HPDE6-E6E7 (cell line): Measurements from ENCODE around the gene CLIC5.

ENCODE experiments used
- DNase-seq: peaks from one replicate; pipeline ENCODE4 v3.0.0; 2011; ENCODE audit warnings: missing footprints; ENCODE audit errors: extremely low spot score

Gene CLIC5

DNA sequence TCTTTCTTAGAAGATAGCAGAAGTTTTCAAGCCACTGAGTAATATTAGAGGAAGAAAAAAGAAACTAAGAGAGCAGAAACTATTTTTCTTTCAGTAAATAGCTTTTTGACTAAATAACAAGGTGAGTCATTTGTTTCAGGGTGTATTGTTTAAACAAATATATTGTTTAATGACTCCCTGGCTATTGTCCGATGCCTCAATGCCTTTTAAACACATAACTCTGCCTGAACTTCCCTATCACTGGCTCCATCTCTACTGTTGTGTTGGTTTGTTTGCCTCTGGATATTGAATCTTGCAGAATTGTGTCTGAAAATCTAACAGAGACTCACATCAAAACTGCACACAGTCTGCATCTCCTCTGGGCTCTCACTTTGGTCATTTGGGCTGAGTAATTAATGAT, 19.6 kb upstream of the CLIC5 start:
- no peak for DNase-seq

DNA sequence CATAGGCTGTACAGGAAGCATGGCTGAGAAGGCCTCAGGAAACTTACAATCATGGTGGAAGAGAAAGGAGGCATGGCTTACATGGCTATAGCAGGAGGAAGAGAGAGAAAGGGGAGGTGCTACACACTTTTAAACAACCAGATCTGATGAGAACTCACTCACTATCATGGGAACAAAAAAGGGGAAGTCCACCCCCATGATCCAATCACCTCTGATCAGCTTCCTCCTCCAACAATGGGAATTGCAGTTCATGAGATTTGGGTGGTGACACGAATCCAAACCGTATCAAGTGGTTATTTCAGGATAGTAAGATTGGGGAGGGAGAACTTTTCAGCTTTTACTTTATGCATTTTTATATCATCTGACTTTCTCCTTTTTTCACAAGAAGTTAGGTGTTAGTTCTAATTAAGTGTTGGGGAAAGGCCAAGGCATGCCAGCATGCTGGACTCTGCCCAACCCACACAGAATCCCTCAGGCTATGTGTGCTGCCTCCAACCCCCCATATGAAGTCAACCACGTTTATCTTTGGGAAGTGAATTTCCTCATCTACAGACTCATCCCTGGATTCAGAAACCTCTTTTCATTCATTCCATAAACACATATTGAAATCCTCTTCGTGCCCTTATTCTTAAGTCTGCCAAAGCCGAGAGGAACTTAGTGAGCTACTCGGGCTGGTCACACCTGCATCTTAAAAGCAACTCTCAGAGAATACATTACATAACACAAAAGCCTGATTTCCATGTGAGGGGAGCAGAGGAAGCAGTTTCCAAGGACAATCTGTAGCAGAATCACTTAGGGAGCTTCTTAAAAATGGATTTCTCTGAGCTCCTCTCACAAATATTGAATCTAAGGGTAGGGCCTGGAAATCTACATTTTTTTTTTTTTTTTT, 16.7 kb upstream of the CLIC5 start:
- DNase-seq = no peak

DNA sequence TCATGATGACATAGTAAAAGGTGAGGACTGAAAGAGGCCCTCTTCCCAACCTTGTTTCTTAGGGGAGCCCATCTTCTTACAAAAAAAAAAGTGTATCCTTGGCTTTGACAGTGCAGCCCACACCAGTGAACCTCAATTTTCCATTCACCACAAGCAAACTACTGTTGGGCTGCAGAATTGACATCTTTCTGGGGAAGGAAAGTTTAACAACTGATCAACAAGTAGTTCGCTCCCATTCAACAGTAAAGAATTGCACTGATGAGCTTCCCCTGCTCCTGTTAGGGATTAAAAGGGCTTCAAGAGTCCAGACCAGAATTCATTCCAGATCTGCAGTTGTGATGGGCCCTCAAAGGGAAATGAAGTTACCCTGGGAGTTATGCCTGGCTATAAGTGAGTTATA, 13.9 kb upstream of the CLIC5 start:
- DNase-seq = no peak

DNA sequence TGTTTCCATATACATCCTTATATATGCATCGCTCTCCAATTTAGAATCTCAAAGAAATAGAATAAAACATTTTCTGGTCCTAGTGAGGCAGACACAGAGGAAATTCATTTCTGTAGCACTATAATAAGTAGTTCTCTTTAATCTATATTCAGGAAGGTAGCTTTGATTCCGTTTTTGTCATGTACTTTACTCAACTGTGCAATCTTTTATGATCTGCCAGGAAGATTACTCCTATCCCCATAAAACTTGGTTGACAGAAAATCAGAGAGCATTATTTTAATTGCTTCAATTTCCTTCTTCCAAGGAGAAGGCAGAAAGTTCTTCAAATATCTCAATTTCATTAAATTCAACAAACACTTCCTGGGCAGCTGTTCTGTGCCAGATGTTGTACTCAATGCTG, 10.6 kb upstream of the CLIC5 start:
- DNase-seq = no peak

DNA sequence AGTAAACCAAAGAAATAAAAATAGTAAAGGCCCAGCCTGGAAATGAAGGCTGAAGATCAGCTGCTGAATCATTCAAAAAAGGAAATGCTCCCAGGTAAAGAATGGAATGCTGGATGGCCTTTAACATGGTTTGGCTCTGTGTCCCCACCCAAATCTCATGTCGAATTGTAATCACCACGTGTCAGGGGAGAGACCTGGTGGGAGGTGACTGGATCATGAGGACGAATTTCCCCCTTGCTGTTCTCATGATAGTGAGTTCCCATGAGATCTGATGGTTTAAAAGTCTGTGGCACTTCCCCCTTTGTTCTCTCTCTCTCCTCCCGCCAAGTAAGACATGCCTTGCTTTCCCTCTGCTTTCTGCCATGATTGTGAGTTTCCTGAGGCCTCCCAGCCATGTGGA, 9.9 kb upstream of the CLIC5 start:
- no peak for DNase-seq

DNA sequence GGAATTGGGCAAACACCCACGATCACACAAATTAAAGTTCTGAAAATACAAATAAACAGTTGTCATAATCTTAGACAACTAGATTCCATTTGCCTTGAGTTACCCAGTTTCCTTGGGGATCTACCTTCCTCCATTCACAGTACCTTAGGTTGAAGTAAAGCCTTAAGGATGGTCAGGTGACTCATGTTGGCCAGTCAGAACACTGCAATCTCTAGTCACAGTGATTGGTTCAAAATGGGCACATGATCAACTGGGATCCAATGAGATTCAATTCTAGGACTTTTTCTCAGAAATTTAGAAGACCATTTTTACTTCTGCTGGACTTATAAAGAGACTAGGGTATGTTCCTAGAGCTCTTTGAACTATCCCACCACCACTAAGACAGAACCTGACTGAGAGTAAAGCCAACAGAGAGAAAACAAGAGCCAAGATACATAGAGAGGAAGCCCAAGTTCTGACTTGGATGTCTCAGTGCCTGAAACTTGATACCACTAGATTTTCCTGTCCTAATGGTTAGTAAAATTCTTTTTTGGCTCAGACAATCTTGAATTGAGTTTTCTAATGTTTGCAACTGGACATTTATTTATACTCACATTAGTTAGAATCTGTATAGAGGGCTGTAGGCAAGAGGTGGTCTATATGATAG, 8.6 kb upstream of the CLIC5 start:
- no peak for DNase-seq

DNA sequence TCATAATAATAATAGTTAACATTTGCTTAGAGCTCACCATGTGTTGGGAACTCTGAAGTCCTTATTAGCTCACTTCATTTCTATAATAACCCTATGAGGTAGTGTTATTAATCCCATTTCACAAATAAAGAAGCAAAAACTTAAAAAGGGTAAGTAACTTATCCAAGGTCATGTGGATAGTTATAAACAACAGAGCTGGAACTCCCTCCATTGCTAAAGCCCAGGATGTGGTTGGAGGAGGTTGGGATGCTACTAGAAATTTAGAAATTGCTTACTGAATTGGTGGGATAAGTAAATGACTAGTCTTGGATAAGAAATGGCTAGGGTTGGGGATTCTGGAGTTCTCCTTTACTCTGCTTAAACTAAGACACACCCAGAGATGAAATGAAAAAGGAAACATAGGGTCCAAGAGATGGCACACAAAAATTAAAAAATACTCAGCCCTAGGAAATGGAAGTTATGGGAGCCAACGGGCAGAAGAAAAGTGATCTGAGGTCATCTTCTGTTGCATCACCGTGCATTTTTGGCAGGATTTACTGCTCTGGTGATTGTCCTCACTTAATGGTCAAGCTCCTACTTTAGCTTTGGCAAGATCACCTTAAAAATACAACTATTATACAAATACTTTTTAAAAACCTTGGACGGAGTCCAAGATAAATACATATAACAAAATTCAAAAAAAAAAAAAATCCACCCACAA, 7.7 kb upstream of the CLIC5 start:
- no peak for DNase-seq

DNA sequence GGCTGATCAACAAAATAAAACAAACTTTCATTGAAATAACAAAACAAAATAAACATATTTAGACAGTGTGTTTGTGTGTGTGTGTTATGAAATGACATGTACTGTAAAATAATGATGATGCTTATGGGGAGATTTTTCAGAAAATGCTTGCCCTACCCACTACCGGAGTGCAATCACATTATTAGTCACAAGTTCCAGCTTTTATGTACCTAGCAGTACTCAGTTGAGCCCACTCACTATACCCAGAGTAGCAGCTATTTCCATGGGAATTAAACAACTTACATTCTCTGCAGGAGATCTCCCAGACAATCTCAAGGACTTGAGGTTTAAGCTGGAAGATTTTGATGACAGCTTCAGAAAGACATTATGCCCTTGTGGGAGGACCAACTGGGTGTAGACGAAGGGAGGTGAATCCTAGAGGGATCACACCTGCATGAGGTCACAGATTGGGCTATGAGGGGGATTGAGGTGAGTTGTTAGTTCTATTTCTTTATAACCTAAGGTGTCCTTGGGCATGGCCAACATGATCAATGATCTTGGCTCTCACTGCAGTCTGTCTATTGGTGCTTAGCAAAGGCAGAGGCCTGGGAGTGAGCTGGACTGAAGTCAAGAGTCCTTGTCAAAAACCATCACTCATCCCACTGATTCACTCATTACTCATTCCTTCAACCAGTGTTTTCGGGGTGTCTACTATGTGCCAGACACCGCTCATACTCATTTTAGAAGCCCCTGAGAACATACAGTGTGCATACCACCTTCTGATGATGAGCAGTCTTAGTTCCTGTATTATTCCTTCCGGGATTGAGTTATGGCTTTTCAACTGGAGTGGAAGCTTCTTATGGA, 6.7 kb upstream of the CLIC5 start:
- DNase-seq = no peak

DNA sequence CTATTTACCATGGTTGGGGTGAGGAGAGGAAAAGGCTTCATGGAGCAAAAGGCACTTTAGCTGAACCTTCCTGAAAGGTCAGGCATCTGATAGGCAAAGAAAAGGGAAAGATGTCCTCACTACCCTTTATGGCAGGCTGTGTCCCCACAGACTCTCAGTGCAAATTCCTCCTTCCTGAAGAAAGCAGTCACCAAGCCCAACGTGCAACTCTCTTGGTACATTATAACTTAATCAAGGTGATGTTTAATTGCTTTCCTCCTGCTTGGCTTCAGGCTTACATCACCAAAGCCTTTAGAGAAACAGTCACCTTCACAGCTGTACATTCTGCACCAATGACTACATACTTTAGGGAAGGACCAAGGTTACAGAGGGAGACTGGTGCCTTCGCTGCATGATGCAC, 2.1 kb upstream of the CLIC5 start:
- no peak for DNase-seq

DNA sequence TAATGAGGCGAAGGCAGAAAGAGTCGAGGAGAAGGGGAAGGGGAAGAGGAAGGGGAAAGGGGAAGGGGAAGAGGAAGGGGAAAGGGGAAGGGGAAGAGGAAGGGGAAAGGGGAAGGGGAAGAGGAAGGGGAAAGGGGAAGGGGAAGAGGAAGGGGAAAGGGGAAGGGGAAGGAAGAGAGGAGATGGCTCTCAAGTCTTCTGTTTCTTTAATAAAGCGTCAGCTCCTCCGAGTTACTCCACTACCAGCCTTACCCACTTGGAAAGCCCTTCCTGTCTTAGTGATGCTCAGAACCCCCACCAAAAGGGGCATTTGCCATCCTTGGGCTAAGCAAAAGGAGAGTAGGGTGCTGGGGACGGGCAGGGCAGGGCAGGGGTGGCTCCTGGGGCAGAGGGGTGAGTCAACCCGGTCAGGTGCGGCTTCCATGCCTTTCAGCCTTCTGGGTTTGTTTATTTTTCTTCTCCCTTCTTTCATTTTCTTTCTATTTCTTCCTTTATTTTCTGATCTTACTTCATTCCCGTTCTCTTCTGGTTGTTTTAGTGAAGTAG, 476 bp upstream of the CLIC5 start:
- DNase-seq = no peak

DNA sequence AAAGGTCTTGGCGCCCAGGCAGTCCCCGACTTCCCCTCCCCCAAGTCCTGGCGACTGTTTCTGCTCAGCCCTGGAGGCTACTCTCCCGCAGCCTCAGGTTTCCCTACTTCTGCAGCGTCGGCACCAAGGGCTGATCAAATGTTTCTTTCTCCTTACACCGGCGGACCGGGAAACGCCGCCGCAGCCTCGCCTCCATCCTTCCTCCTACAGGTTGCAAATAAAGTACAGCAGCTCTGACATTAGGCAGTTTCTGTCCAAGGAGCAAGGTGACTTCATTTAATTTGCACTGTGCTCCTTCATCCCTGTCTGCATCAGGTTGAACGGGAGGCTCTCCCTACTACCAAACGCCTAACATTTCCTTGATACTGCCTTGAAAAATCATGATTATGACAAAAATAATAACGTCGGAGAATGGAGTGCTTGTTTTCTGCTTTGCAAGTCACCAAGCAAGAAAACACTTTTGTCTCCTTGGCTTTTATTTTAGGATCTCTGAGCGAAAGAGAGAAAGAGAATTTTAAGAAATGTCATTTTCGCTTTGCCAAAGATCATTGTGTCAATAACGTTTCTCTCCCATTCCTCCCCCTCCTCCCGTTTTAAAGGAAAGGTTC, 1.0 kb downstream of the CLIC5 start:
- no peak for DNase-seq

DNA sequence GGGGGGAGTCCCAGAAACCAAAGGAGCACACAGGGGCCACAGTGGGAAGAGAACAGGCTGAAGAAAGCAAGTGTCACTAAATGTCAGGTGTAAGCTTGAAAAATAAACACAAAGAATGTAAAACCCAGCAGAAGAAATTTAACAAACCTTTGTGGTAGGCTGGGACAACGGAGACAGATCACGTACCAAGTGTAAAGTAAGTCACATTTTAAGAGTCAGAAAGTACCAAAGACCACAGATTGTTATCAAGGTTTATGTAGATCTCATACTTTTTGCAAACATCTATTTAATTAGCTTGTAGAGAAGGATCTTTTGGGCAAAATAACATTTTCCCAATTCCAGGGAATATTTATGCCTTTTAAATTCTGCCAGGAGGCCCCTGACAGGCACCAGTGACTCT, 1.6 kb downstream of the CLIC5 start:
- no peak for DNase-seq

DNA sequence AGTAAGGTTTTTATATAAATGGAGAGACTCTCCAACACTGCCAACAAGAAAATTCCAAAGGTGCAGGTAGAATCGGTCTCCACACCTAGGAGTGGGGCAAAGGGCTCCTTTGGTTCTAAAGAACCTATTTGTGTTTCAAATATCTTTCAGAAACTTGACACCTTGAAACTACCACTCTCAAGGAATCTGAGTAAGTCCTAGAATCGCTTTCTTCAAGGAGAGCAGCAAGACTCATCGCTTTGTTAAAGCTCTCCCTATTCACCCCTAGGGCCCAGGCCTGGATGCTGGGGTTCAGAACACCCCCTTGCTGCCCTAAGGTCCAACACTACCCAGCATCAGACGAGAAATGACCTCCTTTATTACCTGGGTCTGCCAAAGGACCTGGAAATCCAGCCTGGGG, 2.0 kb downstream of the CLIC5 start:
- DNase-seq = no peak

DNA sequence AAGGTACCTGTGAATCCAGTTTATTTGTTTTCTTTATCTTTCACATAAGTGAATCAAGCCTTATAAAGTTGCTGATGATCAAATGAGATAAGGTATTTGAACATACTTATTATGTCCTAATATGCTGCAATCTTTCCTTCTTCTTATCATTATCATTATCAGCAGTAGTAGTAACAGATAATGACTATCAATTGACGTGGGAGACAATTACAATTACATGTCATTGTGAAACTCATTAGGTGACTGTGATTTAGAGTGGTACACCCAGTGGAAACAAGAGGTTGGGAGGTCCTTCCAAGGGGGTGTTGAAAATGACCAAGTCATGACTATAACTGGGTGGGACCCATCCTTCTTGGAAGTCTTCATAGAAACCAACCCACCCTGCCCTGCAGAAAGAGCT, 2.8 kb downstream of the CLIC5 start:
- no peak for DNase-seq

DNA sequence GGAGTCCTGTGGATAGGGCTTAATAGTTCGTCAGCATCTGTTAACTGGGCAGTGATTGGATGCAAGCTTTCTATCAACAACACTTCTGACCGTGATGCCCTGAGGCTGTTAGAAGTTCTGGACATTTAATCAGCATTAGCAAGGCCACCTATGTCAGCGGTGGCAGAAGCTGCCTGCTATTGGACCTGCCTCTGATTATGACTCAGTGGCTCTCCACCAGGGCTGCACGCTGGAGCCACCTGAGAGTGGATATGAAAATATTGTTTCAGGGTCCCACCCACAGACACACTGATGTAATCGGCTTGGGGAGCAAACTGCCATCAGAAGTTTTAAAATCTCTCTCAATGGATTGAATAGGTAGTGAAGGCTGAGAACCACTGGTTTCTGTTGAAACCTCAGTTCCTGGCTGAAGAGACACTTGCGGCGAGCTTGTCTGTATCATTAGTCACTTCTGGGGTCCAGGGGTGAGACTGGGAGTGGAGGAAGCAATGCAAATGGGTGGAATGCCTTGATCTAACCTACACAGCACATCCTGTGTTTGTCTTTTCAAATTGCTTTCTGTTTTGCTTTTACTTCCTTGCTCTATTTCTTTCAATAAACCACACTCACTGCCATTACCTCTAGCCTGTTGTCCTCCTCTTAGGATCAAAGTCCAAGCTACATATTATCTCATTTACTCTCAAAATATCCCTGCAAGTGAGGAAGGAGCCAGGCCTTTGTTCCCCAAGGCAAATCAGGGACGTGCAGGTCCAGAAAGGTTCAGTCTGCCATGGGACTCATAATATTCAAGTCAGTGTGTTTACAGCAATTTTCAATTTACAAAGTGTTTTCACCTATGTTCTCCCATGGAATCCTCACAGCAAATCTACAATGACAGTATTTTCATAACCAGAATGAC, 4.2 kb downstream of the CLIC5 start:
- peak; percentile 26 for DNase-seq

DNA sequence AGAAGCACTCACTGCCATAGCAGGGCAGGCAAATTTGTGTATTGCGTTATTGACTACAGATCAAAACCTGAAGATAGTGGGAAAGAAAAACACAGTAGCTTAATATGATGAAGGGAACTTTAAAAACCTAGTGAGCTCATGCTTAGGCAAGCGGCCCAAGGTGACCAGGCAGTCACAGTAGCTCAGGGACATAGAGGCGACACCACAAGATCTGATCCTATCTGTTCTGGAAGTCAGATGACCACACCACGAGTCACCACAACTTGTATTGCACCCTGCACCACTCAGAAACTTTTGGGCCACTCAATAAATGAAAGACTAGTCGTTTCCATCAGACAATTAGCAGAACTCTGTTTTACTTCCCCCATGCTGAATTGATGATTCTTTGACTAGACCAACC, 4.9 kb downstream of the CLIC5 start:
- DNase-seq = no peak

DNA sequence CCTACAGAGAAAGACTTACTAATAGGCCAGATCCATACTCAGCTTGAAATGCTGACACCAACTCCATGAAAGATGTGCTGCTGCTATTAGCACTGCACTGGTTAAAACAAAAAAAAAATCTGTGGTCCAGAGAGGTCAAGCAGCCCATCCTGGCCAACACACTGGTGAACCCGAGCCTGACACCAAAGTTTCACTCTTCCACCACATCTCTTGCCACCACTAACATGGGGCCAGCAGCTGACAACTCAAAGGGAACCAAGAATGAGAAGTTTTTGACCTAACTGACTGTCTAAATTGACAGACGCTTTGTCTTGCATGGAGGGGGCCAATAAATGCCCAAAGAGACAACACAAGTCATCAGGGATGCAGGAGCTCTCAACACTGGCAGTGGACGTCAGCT, 5.4 kb downstream of the CLIC5 start:
- no peak for DNase-seq

DNA sequence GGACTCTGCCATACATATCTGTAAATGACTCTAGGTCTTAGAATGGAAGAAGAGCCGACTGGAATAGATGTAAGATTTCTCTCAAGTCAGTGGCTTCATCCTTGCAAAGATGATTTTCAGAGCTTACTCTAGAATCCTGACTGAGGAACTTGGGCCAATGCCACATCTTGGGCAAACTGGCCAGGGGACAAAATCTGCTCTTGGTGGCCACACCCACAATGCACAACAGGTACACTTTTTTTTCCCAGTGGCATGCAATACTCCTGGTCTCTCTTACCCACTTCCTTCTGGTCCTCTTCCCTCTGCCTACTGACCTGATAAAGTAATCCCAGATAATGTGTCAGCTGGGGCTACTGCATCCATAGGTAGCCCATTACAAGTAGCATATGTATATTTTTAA, 13.4 kb downstream of the CLIC5 start:
- DNase-seq = no peak

DNA sequence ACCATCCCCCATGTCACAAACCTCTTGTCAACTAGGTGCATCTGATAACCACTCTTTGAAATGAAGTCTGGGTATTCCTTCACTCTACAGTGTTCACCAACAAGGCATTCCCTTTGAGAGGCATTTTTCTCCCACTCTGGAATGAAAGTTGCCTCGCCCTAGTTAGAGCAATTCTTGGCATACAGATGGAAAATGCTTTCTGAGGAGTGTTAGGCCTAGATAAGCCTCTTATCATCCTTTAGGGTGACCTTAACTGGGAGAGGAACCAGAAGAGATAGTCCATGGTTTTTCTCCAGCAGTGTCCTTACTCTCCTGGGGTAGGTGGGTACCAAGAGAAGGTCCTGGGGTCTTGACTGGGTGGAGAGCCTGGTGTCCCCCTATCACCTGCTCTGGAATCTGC, 14.8 kb downstream of the CLIC5 start:
- no peak for DNase-seq

DNA sequence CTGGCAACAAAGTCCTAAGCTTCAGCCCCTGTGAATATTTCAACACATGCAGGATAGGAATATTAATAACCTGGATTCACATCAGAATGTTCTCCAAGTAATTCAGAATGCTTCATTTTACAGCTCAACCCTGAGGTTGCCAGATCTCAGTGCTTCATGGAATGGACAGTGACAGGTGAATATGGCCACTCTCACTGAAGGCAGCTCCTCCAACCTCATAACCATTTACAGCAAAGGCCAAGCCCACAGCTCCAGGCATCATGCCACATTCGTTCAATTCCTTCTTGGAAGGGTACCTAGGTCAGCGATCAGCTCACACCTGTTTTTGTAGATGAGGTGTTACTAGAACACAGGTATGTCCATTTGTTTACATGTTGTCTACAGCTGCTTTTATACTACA, 17.1 kb downstream of the CLIC5 start:
- DNase-seq = no peak
